ENCODE data around the gene CCNY.

Gene CCNY

GRCh38 chr10:35423505-35424306 is 87.4 kb downstream of the CCNY start:
- DNase-seq (ENCODE audit: low read depth in 2 of 2), result peak in 1 of 2 donors; percentile 89
- no peak overlapping the region for H3K4me3 ChIP-seq (replicated peaks in 1 of 2; ENCODE audit: low read depth in 2 of 2, low read length in 2 of 2)
- peak; percentile 33 for TF ChIP-seq CTCF (IDR thresholded peaks at IDR 0.05; ENCODE audit: low read depth, low read length)

GRCh38 chr10:35424680-35425285 is 88.5 kb downstream of the CCNY start:
- TF ChIP-seq CTCF (IDR thresholded peaks at IDR 0.05; ENCODE audit: low read depth, low read length), result no peak

DNA sequence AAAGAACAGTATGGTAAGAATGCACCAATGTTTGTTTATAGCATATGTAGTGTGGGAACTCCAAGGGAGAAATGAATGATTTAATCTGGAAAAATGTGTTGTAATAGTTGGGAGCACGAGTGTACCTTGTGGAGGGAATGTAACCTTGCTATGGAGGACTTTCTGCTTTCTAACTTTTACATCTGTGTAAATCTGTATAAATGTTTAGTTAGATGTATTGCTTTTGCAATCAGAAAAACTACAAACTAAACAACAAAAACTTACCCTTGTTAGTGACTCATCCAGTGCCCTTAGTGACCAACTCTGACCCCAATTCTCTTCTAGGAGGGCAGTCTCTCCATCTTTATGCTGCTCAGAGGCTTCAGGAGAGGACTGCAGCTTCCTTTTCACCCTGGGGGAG is 89.3 kb downstream of the CCNY start:
- H3K4me3 ChIP-seq (replicated peaks in 1 of 2; ENCODE audit: low read depth in 2 of 2, low read length in 2 of 2), result no peak overlapping the region
- TF ChIP-seq CTCF (IDR thresholded peaks at IDR 0.05; ENCODE audit: low read depth, low read length), result peak; percentile 2
- DNase-seq (ENCODE audit: low read depth in 2 of 2), result peak in 1 of 2 donors; percentile 41

More at GRCh38 chr10:35424680-35425285, 88.5 kb downstream of the CCNY start:
- no peak for DNase-seq (ENCODE audit: low read depth in 2 of 2)
- no peak overlapping the region for H3K4me3 ChIP-seq (replicated peaks in 1 of 2; ENCODE audit: low read depth in 2 of 2, low read length in 2 of 2)

- TF ChIP-seq CTCF (IDR thresholded peaks at IDR 0.05; ENCODE audit: low read depth, low read length), result no peak
- no peak for DNase-seq (ENCODE audit: low read depth in 2 of 2)
- no peak overlapping the region for H3K4me3 ChIP-seq (replicated peaks in 1 of 2; ENCODE audit: low read depth in 2 of 2, low read length in 2 of 2)
Measured at GRCh38 chr10:35426657-35427056, 90.3 kb downstream of the CCNY start.

- no peak for DNase-seq (ENCODE audit: low read depth in 2 of 2)
- no peak overlapping the region for H3K4me3 ChIP-seq (replicated peaks in 1 of 2; ENCODE audit: low read depth in 2 of 2, low read length in 2 of 2)
- TF ChIP-seq CTCF (IDR thresholded peaks at IDR 0.05; ENCODE audit: low read depth, low read length), result no peak
Measured at GRCh38 chr10:35427543-35427942, 91.2 kb downstream of the CCNY start.

- DNase-seq (ENCODE audit: low read depth in 2 of 2), result no peak
- H3K4me3 ChIP-seq (replicated peaks in 1 of 2; ENCODE audit: low read depth in 2 of 2, low read length in 2 of 2), result no peak overlapping the region
- no peak for TF ChIP-seq CTCF (IDR thresholded peaks at IDR 0.05; ENCODE audit: low read depth, low read length)
Measured at GRCh38 chr10:35428521-35428920, 92.2 kb downstream of the CCNY start.
